ENCODE measurements around the gene KRT6B.

The KRT6B gene

DNA sequence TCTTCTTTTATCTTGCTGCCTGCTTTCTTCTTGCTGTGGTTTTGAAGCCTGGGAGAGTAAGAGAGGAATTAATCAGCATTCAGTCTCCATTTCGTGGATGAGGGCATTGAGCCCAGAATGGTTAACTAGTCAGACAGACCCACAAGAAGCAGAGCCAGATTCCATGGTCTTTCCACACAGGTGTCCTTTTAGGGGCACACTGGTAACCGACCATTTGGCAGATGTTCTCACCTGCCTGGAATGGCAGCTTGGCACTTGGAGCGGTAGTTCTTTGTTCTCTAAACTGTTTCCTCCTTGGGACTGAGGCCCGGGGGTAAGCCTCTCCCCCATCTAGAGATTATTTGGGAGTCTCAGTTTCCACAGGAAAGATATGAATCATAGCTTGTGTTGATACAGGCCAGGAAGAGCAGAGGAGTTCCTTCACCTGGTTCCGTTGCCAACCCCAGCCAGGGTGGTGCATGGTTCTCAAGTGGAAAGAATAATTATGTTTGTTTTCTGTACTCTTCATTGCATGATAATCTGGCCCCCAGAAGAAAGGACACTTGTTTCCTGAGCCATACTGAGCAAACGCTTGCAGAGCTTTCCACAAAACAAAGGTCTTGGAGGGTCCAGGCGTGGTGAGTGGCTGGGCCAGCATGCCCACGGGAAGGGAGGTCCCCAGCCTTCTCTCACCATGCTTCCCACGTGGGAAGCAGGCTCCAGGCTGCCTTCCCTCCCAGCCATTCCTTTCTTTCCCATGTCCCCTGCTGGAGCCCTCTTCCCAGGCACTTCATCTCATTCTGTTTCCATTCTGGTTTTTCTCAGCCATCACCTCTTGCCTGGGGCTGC, 15.7 kb downstream of the KRT6B start:
- no peak for DNase-seq (ENCODE audit: low spot score)

DNA sequence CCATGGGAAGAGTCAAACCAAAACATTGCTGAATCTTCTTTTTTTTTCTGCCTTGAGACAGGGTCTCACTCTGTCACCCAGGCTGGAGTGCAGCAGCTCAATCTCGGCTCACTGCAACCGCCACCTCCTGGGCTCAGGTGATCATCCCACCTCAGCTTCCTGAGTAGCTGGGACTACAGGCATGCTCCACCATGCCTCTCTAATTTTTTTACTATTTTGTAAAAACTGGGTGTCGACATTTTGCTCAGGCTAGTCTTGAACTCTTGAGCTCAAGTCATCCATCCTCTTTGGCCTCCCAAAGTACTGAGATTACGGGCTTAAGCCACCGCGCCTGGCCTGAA, 16.3 kb downstream of the KRT6B start:
- no peak for DNase-seq (ENCODE audit: low spot score)

DNA sequence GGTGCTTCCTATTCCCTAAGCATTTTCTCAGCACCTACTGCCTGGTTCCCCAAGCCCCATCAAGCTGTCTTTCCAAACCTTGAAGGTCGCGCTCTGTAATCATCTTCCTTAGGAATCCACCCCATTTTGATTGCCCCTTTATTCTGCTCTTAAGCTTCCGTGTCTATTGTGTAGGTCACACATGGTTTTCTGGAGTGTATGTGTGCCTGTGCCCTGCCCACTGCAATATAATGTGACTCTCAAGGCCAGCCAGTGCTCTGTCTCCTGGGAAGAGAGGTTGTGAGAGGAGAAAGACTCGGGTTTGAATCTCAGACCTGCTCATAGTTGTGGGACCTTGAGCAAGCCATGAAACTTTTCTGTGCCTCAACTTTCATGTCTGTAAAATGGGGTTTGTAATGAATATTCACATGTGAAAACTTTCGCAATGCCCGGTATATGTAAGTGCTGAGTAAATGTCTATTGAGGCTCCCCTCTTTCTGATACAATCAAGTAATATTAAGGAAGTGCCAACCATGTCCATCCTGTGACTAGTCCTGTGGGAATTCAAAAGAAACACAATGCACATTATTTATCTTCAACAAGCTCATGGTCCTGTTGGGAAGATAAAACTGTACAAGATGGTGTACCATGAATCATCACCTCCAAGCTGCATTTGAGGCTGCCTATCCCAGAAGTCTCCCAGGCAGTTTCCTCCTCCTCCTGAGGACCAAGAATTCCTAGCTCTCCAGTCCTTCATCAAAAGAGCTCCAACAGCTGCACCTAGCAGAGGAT, 17.0 kb downstream of the KRT6B start:
- DNase-seq (ENCODE audit: low spot score): no peak

DNA sequence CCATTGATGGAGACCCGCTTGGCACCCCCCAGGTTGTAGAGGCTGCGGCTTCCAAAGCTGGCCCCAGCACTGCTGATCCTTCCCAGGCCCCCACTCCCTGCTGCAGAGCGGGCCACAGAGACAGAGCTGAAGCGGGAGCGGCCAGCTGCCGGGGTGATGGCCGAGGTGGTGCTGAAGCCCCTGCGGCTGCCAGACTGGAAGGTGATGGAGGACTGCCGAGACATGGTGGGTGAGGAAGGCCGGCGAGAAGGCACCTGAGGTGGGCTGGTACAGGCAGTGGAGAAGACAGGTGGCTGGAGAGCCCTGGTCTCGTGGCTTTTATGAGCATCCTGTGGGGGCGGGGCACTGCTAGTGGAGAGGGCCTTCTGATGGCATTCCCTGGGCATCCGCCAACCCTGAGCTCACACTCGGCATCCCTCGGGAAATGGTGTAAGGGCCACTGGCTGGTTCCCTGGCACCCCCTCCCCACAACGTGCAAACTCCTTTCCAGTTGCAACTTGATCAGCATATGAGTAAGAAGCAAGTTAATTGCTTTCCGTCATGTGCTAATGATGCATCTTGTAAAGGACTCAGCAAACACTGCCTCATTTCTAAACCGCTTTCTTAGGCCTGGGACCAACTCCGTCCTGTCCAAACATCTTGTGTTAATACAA, 17.7 kb downstream of the KRT6B start, which contains the start of gene KRT75:
TSS of gene KRT75 (minus strand) at position 291 of the 653 bp plus-strand sequence. CDS start at position 224, 67 bp downstream.
- DNase-seq (ENCODE audit: low spot score): peak; percentile 19

DNA sequence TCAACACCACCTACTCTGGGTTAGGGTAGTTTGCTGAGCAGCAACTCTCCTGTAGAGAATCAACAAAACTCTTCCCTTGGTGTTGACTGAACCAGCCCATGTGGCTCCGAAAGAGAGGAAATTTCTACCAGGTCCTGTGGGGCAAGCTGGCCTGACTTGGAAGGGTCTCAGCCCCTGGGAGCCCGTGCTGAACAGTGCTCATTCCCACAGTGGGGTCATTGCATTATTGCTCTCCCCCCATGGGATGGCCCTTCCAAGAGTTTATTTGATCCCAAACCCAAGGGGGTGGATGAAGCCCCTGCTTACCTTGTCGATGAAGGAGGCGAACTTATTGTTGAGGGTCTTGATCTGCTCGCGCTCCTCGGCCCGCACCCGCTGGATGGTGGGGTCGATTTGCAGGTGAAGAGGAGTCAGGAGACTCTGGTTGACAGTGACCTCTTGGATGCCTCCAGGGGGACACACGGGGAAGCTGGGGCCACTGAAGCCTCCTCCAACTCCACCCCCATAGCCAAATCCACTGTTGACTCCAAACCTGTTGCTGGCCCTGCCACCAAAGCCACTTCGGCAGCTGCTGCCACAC, 18.4 kb downstream of the KRT6B start:
- no peak for DNase-seq (ENCODE audit: low spot score)

DNA sequence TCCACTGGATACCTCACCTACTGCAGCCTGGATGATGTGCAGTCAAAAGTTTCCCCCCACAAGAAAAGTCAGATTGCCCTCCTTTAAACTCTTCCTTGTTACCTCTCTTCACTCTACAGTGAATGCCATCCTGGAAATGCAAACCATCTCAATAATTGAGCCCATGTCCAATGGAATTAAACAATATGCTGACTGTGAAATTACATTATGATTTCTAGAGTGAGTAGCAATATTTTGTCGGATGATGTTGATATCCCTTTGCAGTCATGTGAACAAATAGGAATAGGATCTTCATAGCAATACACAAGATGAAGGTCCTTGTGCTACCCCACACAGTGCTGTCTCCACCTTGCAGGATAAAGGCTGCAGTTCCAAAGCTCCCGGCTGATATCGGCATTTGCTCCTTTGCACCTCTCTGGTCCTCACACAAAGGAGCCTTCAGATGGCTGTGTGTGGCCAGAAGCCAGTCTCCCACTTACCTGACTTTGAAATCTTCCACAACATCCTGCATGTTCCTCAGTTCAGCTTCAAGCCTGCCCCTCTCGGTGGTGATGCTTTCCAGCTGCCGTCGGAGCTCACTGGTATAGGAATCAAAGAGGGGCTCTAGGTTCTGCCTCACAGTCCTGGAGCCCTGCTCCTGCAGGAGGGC, 19.3 kb downstream of the KRT6B start:
- DNase-seq (ENCODE audit: low spot score): no peak

DNA sequence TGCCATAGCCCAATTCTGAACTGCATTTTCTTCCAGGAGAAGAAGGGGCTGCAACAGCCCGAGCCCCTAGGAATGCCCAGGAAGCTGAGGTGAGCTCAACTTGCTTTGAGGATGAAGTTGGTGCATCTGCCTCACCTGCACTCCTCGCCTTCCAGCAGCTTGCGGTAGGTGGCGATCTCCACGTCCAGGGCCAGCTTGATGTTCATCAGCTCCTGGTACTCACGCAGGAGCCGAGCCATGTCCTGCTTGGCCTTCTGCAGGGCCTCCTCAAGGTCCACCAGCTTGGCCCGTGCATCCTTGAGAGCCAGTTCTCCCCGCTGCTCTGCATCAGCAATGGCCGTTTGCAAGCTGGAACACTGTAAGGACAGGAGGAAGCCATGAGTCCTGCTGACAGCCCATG, 23.8 kb downstream of the KRT6B start:
- DNase-seq (ENCODE audit: low spot score): no peak

DNA sequence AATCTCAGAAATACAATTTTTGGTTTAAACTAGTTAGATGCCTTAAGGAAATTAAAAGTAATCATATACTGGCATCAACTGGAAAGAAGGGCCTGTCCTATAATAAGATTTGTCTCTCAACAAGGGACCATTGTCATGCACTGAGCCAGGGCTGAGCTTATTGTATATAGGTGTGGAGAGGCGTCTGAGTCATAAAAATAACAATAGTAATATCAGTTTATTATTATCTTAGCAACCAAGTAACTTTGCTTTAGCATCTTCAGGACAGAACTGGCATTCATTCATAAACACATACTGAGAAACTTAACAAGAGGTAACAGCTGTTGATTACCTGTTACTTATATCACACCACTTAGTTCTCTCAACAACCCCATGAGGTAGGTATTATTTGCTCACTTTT, 24.9 kb downstream of the KRT6B start:
- DNase-seq (ENCODE audit: low spot score): no peak

DNA sequence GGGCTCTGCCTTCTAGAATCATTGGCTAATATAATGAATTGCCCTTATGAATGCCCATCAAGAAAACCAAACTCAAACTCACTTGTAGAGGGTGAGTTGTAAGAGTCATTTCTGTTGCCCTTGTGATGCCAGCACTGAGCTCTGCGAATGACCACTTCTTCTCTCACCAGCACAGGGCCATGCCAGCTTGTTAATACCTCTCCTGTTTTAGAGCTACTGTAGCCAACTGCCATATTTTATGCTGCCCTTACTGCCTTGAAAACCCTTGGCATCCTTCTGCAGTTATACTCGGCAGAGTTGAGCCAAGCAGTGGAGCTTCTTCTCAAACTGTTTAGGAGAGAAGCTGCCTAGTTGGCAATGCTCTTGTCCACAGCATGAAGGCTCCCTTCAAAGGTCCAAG, 25.9 kb downstream of the KRT6B start:
- DNase-seq (ENCODE audit: low spot score): no peak

DNA sequence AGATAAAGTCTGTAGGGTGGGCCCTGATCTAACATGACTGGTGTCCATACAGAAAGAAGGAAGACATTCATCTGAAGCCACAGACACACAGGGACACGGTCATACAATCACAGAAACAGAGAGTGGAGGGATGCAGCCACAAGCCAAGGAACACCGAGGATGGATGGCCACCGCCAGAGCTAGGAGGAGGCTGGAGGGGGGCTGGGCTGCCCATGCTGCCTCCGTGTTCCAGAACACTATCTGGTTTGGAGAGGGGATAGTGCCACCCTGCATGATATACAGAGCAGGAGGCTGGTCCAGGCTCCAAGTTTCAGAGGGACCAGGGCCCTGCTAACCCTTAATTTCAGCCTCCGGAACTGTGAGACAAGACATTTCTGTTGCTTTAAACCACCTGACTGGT, 26.5 kb downstream of the KRT6B start:
- DNase-seq (ENCODE audit: low spot score): no peak

DNA sequence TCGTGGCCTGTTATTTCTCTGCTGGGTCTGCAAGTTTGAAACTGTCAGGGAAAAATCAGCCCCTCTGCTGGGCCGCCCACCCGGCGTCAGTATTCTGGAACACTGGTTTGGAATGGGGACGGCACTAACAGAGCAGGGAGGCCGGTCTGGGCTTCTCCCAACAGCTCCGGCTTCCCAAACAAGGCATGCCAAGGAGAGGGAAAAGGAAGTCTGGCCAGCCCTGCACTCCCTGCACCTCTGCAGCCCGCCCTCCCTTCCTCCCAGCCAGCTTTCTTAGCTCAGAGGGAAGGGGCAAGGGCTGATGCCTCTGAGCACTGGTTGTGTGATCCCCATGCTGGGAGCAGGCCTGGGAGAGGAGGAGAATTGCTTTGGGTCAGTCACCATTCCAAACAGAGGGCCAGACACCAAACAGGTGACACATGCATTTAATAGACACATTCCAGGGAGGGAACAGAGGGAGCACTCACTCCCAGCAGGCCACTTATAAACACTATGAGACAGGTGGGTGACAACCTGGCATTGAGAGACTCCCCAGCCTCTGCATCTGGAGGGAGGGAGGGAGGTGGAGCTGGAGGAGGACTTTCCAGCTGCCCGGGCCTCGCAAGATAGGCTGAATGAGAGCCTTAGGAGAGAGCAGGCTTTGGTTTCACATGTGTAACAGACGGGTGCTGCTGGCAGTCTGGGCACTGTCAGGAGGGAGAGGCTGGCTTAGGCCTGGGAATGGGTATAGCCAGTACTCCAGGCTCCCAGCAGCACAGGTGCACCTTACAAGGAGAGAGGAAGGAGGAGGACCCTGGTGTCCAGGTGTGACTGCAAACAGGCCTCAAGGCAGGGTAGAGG, 28.1 kb downstream of the KRT6B start:
- DNase-seq (ENCODE audit: low spot score): no peak

DNA sequence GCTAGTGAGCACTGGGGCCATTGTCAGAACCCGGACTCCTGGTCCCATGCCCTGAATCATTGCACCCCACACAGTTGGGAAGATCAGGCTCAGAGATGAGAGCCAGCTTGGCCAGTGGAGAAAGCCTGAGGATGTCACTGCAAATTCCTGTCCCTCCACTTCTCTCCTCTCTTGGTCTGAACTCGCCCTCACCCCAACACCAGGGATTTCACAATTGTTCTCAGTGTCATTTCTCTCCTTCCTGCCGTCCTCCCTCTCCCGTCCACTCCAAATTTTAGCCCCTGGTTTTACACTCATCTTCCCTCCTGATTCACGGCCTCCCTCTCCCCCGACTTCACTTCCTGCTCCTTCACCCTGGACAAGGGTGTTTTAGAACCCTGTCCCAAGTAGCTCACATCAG, 28.9 kb downstream of the KRT6B start:
- no peak for DNase-seq (ENCODE audit: low spot score)

DNA sequence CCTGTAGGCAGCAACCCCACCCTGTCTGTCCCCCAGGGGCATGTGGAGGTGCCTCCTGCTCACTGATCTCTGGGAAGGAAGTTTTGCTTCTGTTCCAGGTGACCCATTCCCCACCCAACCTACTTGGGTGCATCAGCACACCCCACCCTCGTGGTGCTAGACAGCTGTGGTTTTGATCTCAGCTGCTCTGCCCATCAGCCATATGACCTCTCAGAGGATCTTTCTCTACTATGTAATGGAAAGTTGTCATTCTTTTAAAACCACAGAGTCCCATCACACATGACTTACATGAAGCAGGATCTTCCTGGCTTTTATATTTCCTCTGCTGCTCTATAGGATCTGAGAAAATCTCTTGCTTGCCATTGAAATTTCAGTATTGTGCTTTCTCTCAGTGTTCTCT, 32.3 kb downstream of the KRT6B start:
- DNase-seq (ENCODE audit: low spot score): no peak

DNA sequence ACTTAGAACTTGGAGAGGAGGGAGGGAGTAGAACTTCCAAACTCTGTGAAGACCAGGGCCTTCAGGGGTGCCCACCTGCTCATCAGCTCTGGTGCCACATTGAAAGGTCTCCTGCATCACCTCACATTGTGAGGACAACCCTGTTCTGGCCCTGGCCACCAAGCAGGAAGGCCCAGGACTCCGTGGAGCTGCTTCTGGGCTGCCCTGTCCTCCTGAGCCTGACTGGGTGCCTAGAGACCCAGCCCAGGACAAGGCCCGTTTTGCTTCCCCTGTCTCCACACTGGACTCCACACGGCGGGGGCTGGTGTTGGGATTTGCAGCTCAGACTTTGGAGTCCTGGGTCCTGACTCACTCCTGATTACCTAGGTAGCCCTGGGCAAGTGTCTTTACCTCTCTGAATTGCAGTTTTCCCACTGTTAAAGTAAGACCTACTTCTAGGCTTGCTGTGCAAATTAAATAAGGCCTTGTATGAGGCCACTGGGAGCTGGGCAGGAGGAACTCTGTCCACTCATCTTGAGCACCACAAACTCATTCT, 33.3 kb downstream of the KRT6B start:
- no peak for DNase-seq (ENCODE audit: low spot score)

DNA sequence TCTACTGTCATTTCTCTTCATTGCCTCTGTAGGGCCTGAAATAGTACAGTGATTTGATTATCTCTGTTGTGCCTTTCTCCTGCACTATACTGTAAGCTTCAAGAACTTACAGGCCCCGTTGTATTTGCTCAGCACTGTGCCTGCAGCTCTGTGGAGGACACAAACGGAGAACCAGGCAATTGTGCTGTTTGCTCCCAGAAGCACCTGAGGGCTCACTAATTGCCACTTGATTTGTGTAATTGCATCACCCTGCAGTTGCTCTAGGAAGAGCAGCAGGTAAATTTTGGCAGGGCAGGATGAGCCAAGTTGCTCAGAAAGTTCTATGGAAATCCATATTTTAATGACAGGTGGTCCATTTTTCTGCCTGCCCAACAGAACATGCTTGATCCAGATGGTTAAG, 34.2 kb downstream of the KRT6B start:
- no peak for DNase-seq (ENCODE audit: low spot score)

DNA sequence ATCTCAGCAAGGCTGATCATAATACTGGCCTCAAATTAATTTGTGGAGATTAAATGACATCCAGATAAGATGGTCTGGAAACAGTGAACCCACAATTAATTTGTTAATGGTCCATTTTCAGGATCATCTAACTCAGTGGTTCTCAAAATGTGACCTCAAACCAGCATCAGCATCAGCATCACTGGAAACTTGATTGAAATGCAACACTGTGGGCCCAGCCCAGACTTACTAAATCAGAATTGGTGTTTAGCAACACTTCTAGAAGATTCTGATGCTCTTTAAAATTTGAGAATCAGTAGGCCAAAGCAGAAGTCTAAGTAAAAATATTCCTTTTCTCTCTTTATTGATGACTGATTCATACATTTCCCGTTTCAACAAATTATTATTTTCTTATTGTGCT, 35.2 kb downstream of the KRT6B start:
- DNase-seq (ENCODE audit: low spot score): no peak

DNA sequence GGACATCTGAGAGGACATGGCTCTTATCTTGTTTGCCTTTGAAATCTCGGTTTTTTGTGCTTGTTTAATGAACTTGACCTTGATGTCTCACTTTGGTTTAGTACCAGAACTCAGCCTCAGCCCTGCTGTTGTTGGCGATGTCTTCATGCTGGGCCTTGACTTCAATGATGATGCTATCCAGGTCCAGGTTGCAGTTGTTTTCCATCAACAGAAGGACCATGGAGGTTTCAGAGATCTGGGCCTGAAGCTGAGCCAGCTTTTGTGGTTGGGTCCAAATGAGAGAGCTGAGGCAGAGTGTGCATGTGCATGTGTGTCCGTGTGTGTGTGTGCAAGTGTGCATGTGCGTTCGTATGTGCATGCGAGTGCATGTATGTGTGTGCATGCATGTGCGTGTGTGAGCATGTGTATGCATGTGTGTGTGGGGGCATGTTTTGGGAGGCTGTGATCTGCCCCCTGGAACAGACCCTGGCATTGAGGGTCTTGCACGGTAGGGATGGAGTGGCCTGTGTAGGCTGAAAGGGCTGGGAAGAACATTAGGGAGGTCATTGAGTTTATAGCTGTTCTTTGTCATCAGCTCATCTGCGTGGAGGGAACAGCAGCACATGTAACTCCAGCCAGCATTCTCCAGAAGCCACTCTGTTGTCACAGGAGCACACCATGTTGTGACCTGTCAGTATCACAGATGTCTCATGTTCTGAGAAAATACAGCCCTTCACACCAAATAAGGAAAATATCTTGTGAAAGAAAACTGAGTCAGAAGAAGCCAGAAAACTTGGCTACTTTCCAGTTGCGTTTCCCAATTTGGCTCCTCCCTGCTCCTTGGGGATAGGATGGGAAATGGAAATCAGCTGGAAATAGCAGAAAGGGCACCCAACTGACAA, 35.8 kb downstream of the KRT6B start:
- no peak for DNase-seq (ENCODE audit: low spot score)

DNA sequence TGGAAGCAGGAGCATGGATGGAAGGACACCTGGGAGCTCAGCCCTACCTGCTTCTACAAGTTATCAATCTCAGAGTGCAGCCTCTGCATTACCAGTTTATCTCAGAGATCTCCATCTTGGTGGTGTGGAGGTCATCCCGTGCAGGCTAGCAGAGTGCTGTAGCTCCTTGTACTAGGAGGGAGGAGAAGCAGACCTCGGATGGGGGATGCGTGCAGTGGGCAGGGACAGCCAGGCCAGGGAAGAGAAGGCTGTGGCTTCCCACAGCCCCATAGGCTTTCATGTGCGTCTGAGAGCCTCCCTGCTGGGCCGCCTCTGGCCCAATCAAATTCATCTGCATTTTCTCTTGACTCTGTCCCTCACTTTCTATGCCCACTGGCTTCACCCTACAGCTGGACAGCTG, 37.0 kb downstream of the KRT6B start:
- no peak for DNase-seq (ENCODE audit: low spot score)

DNA sequence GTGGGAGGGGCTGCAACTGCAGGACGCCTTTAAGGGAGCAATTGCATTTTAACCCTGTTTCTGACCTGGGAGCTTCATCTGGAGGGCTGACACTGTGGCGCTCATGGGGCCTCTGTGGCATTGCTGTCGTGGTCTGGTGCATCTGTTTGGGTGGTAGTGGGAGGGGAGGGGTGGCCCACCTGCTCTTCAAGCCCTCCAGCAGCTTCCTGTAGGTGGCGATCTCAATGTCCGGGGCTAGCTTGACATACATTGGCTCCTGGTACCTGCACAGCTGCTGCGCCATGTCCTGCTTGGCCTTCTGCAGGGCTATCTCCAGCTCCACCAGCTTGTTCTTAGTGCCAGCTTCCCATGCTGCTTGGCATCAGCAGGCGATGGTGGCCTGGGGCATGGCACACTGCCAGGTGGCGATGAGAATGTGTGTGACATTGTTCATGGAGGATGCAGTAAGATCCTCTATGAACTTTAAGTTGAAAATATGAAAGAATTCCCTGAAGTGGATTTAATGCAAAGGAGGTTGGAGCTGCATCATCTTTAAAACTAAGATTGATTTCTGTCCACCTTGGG, 38.1 kb downstream of the KRT6B start:
- DNase-seq (ENCODE audit: low spot score): no peak

DNA sequence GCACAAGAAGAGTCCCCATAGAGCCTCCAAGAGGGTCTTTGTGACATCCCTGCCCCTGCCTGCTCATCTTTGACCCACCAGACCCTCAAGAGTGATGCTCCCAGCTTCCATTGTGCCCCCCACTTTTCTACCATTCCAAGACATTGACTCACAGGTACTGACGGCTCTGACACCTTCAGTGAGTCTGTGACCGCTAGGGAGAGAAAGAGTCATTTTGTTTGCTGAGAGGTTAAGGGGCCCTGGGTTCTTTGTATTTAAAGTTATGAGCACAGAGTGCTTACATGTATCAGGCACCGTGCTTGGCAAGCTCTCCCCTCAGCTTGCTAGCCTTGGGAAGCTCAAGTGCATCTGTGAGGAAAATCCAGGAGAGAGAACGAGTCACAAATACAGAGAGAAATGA, 38.7 kb downstream of the KRT6B start:
- DNase-seq (ENCODE audit: low spot score): no peak
